ENCODE results near the gene DHX30. TPM values are rescaled to one million over a fixed set of nuclear protein-coding genes. Genes with fewer than 3 reads are reported as not detected.
A peak's percentile ranks its signal among the peaks of the same experiment; 100 is the strongest.

DHX30 gene
- total and polyA plus RNA-seq, 9 of the 15 experiments (the other 6 are each of a cell fraction or from before 2014, with no cell fraction given): 12.3 to 158 (median 79.0) TPM

GRCh38 chr3:47850564-47851410, 47.8 kb downstream of the DHX30 start (continued):
- no peak for TF ChIP-seq CHAMP1 (IDR thresholded peaks at IDR 0.05)
- no peak for TF ChIP-seq SP2 (IDR thresholded peaks at IDR 0.05; ENCODE audit: extremely low read depth, low read depth, low read length, poor library complexity, severe bottlenecking)
- TF ChIP-seq RAD51 (IDR thresholded peaks at IDR 0.05; ENCODE audit: borderline replicate concordance, low read depth): no peak
- 0 out of 2 replicates have a peak, but pooled peaks have one; percentile 1 for TF ChIP-seq SMC3 (conservative IDR thresholded peaks at IDR 0.05; ENCODE audit: insufficient read depth, low read depth, low read length)
- no peak for TF ChIP-seq DDX20 (tag; IDR thresholded peaks at IDR 0.05; ENCODE audit: low read depth)
- no peak for TF ChIP-seq GTF2B (IDR thresholded peaks at IDR 0.05; ENCODE audit: extremely low read depth, insufficient read length)
- no peak for TF ChIP-seq ZNF3 (CRISPR knock-in tag; IDR thresholded peaks at IDR 0.05)
- peak in 1 of 2 experiments; percentile 24; a peak in 1 of 4 replicates for TF ChIP-seq SIN3A (IDR thresholded peaks at IDR 0.05; ENCODE audit: borderline replicate concordance in 2 of 2, control insufficient read depth in 1 of 2, low read depth in 2 of 2, low read length in 2 of 2)
- no peak for TF ChIP-seq NRF1 (conservative IDR thresholded peaks at IDR 0.05 in 1 of 2, IDR thresholded peaks at IDR 0.05 in 1 of 2)
- TF ChIP-seq ZNF121 (CRISPR knock-in tag; conservative IDR thresholded peaks at IDR 0.05): no peak
- TF ChIP-seq SPI1 (IDR thresholded peaks at IDR 0.05; ENCODE audit: borderline replicate concordance, low read depth, low read length): no peak
- TF ChIP-seq ZBED1 (IDR thresholded peaks at IDR 0.05): no peak
- no peak for TF ChIP-seq ZNF407 (IDR thresholded peaks at IDR 0.05; ENCODE audit: low read depth)
- no peak for TF ChIP-seq NUFIP1 (IDR thresholded peaks at IDR 0.05; ENCODE audit: partially characterized antibody)
- no peak for TF ChIP-seq BRD4 (IDR thresholded peaks at IDR 0.05)
- TF ChIP-seq RFX7 (CRISPR knock-in tag; IDR thresholded peaks at IDR 0.05): no peak
- TF ChIP-seq STAT5B (CRISPR knock-in tag; IDR thresholded peaks at IDR 0.05): no peak
